ENCODE data around the gene VPS36. TPM values are rescaled to one million over a fixed set of nuclear protein-coding genes. Genes with fewer than 3 reads are reported as not detected.
A peak's percentile ranks its signal among the peaks of the same experiment; 100 is the strongest.

The VPS36 gene
- total and polyA plus RNA-seq, 9 of the 15 experiments (the other 6 are each of a cell fraction or from before 2014, with no cell fraction given) = 8.4 to 30.6 (median 23.7) TPM

GRCh38 chr13:52399708-52400107 is 50.7 kb downstream of the VPS36 start:
- FAIRE-seq = no peak
- no peak overlapping the region for H3K9ac ChIP-seq (ENCODE audit: insufficient read depth in 1 of 2, low read depth in 2 of 2, low read length in 2 of 2)
- DNase-seq (ENCODE audit: extremely low read depth in 1 of 4, low spot score in 3 of 4) = peak in 1 of 4 experiments; percentile 7
- in situ Hi-C loops (cut with MboI) (no loop called here), intact Hi-C loops (cut with micrococcal nuclease) (no loop called here)
- H2AFZ ChIP-seq (ENCODE audit: low read depth, low read length) = no peak overlapping the region
- 0 out of 4 replicates have a peak, but pooled peaks of 1 of the 2 experiments have one; percentile 18 for TF ChIP-seq RAD21 (CRISPR knock-in tag; conservative IDR thresholded peaks at IDR 0.05 in 1 of 2, IDR thresholded peaks at IDR 0.05 in 1 of 2)
- TF ChIP-seq HES1 (IDR thresholded peaks at IDR 0.05; ENCODE audit: low read depth) = no peak
- no peak for TF ChIP-seq SRSF1 (IDR thresholded peaks at IDR 0.05; ENCODE audit: low read depth, low read length)
- TF ChIP-seq RERE (CRISPR knock-in tag; IDR thresholded peaks at IDR 0.05; ENCODE audit: borderline replicate concordance) = no peak
- peaks cover 2 to 14% of the 10 kb centered on the region in 2 experiments; a peak in 3 of 5 replicates for H3K27me3 ChIP-seq (ENCODE audit: control insufficient read depth in 2 of 2, insufficient read depth in 2 of 2, low read length in 2 of 2)
- H3K4me1 ChIP-seq (replicated peaks in 1 of 2; ENCODE audit: control insufficient read depth in 2 of 2, insufficient read depth in 2 of 2, low read length in 2 of 2) = no peaks in the 10 kb centered on the region
- H3K79me2 ChIP-seq (ENCODE audit: control insufficient read depth, insufficient read depth, low read length) = no peaks in the 10 kb centered on the region
- ChIA-PET POLR2A (no interaction called here), CTCF (ENCODE audit: low intra/inter-chr PET ratio) (no interaction called here)
- H3K9me1 ChIP-seq (ENCODE audit: control insufficient read depth, insufficient read depth, low read length) = no peaks in the 10 kb centered on the region
- 0% methylated on average over 1 of the region's 1 CpG for WGBS (ENCODE audit: insufficient coverage, low coverage, missing lambda C conversion rate)
- H4K20me1 ChIP-seq (replicated peaks; ENCODE audit: control insufficient read depth, insufficient read depth, low read length) = no peaks in the 10 kb centered on the region
- H3K4me2 ChIP-seq (ENCODE audit: insufficient read depth, low read length) = no peak overlapping the region
- H3K9me3 ChIP-seq (replicated peaks; ENCODE audit: control insufficient read depth, insufficient read depth, low read depth, low read length) = no peaks in the 10 kb centered on the region
- H3K4me3 ChIP-seq = no peak overlapping the region
- H3K27ac ChIP-seq (ENCODE audit: extremely low read depth, low read depth, low read length) = no peak overlapping the region
- BruUV-seq (replicated peaks) = no TSS peak
- H3K36me3 ChIP-seq (ENCODE audit: control insufficient read depth, insufficient read depth, low read length) = no peaks in the 10 kb centered on the region
- peak; percentile 52; the same call in 1 of the 3 replicates for ATAC-seq
